Measurements from ENCODE around the gene TCF7L2.

TCF7L2 gene

GRCh38 chr10:113149626-113150025, 199.6 kb downstream of the TCF7L2 start:
- DNase-seq, result no peak

- DNase-seq, result no peak
These were observed 201.2 kb downstream of the TCF7L2 start for GRCh38 chr10:113151190-113151666.

DNA sequence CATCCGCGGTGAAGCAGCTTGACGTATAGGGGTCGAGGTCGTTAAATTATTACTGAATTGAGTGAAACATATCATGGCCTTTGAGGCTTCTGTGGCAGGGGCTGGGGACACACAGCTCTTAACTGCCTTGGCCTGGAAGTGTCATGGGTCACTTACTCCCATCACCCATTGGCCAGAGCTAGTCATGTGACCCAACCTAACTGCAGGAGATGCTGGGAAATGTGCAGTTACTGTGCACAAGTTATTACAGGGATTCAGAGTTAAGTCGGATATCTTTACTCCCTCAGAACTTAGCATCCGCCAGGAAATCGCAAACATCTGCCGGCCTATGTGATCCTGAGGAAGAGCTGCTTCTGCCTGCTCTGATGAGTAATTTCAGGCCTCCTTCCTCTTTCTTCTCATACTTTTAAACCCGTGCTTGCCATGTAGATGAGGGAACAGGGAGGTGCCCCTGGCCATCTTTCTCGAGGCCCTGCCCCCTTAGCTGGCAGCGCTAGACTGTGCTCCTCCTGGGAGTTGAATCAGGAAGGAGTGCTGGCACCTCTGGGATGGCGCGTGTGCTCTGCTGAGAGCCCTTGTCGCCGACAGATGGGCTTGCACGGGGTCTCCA, 203.6 kb downstream of the TCF7L2 start:
- no peak for DNase-seq

- no peak for DNase-seq
These were observed 207.4 kb downstream of the TCF7L2 start for GRCh38 chr10:113157441-113157840.

- DNase-seq, result no peak
These were observed 208.1 kb downstream of the TCF7L2 start for GRCh38 chr10:113158183-113158582.

GRCh38 chr10:113159563-113159962, 209.5 kb downstream of the TCF7L2 start:
- DNase-seq, result no peak

DNA sequence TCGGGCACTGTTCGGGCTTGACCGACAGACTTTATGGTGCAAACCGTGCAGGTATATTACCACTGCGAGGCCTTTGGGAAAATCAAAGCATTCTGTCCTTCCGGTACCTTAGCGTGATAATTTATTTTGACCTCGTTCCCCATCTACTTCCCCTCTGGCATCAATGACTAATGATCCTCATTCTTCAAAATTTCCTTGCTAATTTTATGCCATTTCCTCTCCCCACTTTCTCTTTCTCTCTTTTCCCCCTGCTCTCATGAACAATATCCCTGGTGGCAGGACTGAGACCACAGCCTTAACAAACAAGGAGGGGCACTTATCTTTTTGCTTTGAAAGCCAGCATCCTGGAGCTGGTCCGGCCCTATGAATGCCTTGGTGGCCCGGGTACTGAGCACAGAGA, 210.6 kb downstream of the TCF7L2 start:
- DNase-seq, result no peak

GRCh38 chr10:113161066-113161465, 211.0 kb downstream of the TCF7L2 start:
- no peak for DNase-seq

DNA sequence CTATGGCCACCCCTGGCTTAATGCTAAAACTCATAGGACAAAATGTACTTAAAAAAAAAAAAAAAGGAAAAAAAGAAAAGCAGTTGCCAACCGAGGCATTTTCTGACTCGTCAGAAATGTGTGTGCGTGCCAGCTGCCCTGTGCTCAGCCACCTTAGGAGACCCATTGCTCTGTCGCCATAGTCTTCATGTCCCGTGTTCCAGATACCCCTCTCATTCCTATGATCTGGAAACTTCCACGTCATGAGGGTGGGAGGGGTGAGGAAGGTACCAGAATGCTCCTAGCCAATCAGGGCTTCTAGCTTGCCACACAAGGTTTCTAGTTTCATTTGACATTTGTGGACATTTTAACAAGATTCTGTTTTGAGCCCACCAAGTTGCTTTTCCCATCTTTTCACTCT, 212.9 kb downstream of the TCF7L2 start:
- no peak for DNase-seq

- DNase-seq, result no peak
These were observed 215.6 kb downstream of the TCF7L2 start for GRCh38 chr10:113165673-113166072.

- no peak for DNase-seq
These were observed 217.7 kb downstream of the TCF7L2 start for GRCh38 chr10:113167702-113168101.

GRCh38 chr10:113168584-113168983, 218.5 kb downstream of the TCF7L2 start:
- DNase-seq, result no peak

DNA sequence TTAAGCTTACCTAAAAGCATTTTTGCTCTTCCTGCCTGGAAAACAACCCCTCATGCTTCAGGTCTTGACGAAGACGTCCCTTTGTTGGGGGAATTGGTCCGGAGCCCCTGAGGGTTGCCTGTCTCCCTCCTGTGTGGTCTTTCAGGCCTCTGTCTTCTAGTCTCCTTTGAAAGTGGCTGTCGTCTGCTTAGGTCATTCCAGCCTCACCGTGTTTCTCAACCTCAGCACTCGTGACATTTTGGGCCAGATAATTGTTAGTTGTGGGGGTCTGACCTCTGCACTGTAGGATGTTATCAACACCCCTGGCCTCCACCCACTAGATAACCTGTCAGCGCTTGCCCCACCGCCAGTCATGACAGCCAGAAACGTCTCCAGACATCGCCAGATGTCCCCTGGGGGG, 219.1 kb downstream of the TCF7L2 start:
- no peak for DNase-seq

DNA sequence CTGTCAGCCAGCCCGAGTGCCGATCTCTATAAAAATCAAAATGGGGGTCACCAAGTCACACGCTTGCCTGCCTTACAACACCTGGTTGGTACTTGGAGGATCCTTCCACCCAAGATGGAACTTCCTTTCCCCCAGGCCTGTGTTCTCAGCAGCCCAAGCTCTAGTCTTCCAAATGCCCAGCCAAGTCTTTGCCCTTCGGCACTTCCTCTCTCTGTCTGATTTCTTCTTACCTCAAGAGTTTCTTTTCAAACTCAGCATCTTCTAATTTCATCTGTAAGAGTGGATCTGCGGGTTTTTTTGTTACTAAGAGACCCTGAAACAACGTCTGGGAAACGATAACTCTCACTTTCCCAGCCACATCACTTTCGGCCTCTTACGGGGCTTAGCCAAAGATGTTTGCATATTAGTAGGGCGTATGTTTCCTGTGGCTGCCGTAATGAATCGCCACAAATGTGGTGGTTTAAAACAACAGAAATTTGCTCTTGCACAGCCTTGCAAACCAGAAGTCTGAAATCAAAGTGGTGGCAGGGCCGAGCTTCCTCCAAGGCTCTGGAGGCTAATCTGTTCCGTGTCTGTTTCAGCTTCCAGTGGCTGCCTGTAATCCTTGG, 219.9 kb downstream of the TCF7L2 start:
- DNase-seq, result no peak

DNA sequence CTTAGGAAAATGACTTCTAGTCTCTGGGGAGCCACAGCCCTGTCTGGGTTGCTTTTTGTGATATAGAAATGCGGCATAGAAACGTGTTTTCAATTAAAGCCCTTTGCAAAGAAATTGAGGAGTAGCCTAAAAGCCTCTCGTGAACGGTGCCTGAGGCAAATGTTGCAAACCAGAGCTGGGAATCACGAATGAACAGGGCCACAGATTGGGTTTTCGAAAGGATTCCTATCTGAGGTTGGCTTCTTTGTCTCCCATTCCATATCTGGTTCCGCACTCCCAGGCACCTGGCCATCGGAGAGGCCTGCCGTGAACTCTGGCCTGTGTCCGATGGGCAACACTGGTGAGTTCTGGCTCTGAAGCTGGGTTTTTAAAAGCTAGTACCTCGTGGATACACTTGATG, 221.6 kb downstream of the TCF7L2 start:
- no peak for DNase-seq

DNA sequence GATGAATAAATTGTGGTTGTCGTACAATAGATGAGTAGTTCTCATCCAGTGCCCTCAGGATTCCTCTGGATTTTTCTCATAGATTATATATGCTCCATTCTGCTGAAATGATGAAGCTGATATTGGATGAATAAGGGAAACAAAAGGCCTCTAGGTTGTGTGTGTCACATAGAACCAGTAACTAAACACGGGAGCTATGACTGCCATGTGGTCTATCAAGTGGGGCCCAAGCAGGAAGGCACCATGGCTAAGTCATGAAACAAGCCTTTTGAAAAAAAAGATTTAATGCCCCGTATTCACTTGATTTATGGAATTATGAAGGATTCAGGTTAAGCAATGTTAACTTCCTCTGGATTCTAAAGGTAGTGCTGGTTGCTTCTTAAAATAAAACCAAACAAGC, 225.1 kb downstream of the TCF7L2 start:
- DNase-seq, result no peak

DNA sequence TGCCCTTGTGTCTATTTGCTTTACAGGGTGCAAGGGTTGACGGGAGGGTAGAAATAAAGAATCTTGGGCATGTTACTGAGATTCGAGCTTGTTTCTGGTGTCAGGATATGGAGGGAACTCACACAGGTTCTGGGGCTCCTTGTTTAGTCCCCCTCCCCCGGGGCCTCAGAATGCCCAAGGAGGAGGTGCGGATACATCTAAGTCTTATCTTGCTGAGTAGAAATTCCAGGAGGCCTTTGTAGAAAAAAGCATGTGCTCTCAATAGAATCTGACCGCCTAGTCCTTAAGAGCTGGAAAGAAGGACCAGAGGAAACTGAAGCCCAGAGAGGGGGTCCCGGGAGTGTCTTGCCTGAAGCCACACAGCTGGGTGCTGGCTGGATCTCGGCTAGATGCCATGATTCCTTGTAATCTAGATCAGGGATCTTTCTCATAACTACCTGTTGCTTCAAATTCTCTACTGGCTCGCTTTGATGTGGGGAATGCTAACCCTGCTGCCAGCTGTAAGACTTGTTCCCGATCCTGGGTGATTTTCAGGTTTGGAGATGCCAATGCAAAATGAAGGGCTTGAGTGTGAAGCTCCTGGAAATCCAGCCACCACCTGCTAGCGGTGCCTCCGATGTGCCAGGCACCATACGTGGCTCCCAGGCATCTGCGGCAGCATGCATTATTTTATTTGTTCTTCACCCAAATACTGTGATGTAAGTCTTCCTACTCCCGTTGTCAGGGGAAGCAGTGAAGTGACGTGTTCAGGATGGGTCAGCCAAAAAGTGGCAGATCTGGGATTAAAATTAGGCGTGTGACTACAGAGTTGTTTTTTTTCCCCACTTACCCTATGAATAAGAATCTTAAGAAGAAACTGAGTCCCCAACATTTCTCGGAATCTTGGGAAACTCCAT, 226.0 kb downstream of the TCF7L2 start:
- DNase-seq, result no peak

- DNase-seq, result no peak
These were observed 226.7 kb downstream of the TCF7L2 start for GRCh38 chr10:113176652-113177155.

DNA sequence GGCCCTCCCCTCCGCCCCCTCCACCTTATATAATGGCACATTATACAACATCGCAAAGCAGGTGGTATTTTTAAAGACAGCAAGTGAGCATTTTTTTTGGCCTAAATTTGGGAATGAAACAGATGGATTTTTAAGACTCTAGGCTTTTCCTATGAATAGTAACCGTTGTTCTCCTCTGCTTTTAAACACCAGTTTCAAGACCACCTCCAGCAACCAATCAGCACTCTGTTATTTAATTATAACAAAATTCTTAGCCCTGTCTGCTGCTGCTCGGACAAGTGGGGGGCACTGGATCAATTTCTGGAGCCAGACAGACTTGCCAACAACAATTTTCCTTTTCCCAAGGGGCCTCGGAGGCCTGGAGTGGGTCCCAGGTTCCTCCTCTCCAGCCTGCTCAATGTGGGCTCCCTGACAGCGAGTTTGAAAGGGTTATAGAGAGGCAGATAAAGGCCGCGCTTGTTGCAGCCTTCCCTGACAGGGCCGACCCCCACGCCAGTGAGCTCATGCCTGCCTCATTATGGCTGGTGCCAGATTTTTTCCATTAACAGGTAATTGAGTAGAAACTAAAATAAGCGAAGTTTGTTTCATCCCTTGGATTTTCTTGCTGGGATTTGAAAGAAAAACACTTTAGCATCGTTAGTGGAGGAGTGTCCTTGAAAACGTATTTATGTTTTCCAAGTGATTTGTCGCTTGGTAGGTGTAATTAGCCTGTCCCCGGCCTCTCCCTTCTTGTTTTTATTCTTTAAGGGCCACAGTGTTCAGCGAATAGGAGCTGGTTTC, 227.3 kb downstream of the TCF7L2 start:
- peak; percentile 46 for DNase-seq

DNA sequence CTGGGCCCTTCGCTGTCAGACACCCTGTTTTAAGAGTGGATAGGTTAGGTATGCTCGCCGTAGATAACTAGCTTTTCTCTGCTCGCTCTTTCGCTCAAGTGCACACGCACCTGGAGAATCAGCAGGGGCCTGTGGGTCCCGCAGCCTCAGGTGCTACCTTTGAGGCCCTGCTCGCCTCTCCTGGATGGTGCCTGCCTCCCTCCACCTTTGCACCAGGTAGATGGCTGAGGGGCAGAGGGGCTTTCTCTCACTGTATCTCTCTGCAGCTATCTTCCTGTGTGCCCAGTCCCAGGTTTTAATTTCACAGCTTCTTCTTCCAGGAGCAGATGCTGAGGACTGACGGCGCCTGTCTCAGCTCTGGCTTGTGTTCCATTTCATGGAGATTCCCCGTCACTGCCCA, 227.9 kb downstream of the TCF7L2 start:
- DNase-seq, result no peak

GRCh38 chr10:113178771-113179170, 228.7 kb downstream of the TCF7L2 start:
- DNase-seq, result no peak

GRCh38 chr10:113179265-113179664, 229.2 kb downstream of the TCF7L2 start:
- DNase-seq, result no peak
